Glutamatergic neuron (in vitro differentiated cells): Measurements from ENCODE around the gene MRPS27. TPM values are rescaled to one million over a fixed set of nuclear protein-coding genes. Genes with fewer than 3 reads are reported as not detected.
A peak's percentile ranks its signal among the peaks of the same experiment; 100 is the strongest.

Source experiments
- DNase-seq: peaks from one replicate; pipeline ENCODE4 v3.0.0; 2022
- H3K27ac Mint-ChIP-seq: one replicate; pipeline ENCODE4 v1.8.0; 2020; ENCODE audit warnings: mild to moderate bottlenecking, mixed read lengths, inconsistent platforms; ENCODE audit not compliant: unreplicated experiment
- H3K27me3 Mint-ChIP-seq: one replicate; pipeline ENCODE4 v1.8.0; 2020; ENCODE audit warnings: mild to moderate bottlenecking, moderate library complexity, mixed read lengths, inconsistent platforms; ENCODE audit not compliant: unreplicated experiment
- H3K36me3 Mint-ChIP-seq: one replicate; pipeline ENCODE4 v1.8.0; 2020; ENCODE audit warnings: mild to moderate bottlenecking, mixed read lengths, inconsistent platforms; ENCODE audit not compliant: unreplicated experiment
- H3K4me1 Mint-ChIP-seq: one replicate; pipeline ENCODE4 v1.8.0; 2020; ENCODE audit warnings: mild to moderate bottlenecking, low read depth, mixed read lengths, inconsistent platforms; ENCODE audit not compliant: unreplicated experiment
- H3K4me3 Mint-ChIP-seq: one replicate; pipeline ENCODE4 v1.8.0; 2020; ENCODE audit warnings: mild to moderate bottlenecking, mixed read lengths, inconsistent platforms; ENCODE audit not compliant: unreplicated experiment
- H3K9me3 Mint-ChIP-seq: one replicate; pipeline ENCODE4 v1.8.0; 2020; ENCODE audit warnings: mild to moderate bottlenecking, moderate library complexity, mixed read lengths, inconsistent platforms; ENCODE audit not compliant: unreplicated experiment
- total RNA-seq: library from RNA; stranded (reverse); fragmentation: NEBNext Ultra II Directional; extraction: Animal tissue kit (Norgen Biotek cat#: 25700); gene quantifications from one replicate; pipeline ENCODE4 v1.2.1, GENCODE V29; 2021; ENCODE audit not compliant: unreplicated experiment
- TF ChIP-seq, protein P1 (sequence below): fragments of 200-600 bp; sonication (generic); IDR thresholded peaks from one replicate; pipeline ENCODE4 v1.5.0; 2021; ENCODE audit not compliant: partially characterized antibody, unreplicated experiment

Gene MRPS27
- total RNA-seq, 1 donor from 2014 or later, result 30.1 TPM

DNA sequence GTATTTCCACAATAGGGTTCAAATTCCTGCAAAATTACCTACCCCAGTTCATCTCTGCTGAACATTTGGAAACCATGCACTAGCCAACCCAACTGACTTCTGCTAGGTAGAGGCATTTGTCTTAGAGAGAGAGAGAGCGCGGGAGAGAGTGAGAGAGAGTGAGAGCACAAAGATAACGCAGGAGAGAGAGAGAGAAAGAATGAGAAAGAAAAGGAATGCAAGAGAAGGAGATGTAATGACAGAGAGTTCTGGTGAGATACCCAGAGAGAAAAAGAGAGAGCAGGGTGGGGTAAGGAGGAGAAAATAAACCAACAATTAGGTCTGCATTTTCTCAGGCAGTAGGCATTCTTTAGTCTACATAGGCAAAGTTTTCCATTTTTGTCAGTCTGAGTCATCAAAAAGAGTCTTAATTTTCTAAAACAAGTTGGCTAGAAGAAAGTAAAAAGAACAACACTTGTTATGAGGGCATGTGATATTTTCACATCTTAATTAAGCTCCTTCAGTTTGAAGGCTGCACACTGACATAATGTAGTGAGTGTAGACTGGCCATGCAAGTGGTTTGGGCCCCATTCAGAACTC, 114.5 kb downstream of the MRPS27 start:
- H3K9me3 Mint-ChIP-seq, result peaks cover 65% of the 10 kb centered on the region
- H3K27ac Mint-ChIP-seq, result peak overlapping the region; percentile 44
- DNase-seq, result no peak
- TF ChIP-seq, protein P1, sequence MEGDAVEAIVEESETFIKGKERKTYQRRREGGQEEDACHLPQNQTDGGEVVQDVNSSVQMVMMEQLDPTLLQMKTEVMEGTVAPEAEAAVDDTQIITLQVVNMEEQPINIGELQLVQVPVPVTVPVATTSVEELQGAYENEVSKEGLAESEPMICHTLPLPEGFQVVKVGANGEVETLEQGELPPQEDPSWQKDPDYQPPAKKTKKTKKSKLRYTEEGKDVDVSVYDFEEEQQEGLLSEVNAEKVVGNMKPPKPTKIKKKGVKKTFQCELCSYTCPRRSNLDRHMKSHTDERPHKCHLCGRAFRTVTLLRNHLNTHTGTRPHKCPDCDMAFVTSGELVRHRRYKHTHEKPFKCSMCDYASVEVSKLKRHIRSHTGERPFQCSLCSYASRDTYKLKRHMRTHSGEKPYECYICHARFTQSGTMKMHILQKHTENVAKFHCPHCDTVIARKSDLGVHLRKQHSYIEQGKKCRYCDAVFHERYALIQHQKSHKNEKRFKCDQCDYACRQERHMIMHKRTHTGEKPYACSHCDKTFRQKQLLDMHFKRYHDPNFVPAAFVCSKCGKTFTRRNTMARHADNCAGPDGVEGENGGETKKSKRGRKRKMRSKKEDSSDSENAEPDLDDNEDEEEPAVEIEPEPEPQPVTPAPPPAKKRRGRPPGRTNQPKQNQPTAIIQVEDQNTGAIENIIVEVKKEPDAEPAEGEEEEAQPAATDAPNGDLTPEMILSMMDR, result no peak
- peaks cover 55% of the 10 kb centered on the region for H3K4me1 Mint-ChIP-seq
- peak overlapping the region; percentile 47 for H3K4me3 Mint-ChIP-seq
- peaks cover 11% of the 10 kb centered on the region for H3K36me3 Mint-ChIP-seq
- H3K27me3 Mint-ChIP-seq, result peaks cover 36% of the 10 kb centered on the region

DNA sequence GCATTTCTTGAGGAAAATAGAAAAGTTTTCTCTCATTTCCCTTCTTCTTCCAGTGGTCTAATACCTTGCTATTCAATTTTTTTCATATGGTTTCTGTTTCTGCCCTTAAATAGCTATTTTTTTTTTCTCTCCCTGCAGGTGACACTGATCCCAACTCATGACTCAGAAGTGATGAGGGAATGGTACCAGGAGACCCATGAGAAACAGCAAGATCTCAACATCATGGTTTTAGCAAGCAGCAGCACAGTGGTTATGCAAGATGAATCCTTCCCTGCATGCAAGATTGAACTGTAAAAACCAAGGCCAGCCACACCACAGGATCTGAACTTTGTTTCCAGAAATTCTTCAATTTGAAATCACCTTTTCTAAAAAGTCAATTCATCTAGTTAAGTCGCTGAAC, 115.1 kb downstream of the MRPS27 start:
- Mint-ChIP-seq H3K27me3 (peaks cover 33% of the 10 kb centered on the region), H3K4me1 (peaks cover 53% of the 10 kb centered on the region), H3K4me3 (no peak overlapping the region), H3K27ac (no peak overlapping the region), H3K9me3 (peaks cover 65% of the 10 kb centered on the region), H3K36me3 (peaks cover 15% of the 10 kb centered on the region)
- no peak for DNase-seq
- TF ChIP-seq, protein P1, result no peak

DNA sequence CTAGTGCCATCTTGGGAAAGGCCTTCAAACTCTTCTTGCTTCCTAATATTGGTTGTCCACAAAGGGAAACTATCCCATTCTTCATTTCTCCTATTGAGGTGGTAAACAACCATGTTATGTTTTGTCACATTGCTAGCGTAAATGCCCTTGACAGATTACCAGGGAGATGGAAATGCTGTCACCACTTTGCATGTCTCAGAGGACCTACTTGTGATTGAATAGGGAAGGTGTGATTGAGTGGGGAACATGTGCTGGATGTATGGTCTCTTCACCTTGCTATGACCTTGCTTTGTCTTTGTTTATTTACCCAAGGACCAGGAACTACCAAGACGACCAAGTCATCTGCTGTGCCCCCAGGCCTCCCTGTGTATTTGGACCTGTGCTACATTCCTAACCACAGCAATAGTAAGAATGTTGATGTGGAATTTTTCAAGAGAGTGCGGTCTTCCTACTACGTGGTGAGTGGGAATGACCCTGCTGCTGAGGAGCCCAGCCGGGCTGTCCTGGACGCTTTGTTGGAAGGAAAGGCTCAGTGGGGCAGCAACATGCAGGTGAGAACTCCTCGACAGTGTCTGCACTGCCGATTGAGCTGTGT, 116.7 kb downstream of the MRPS27 start:
- Mint-ChIP-seq H3K9me3 (peaks cover 68% of the 10 kb centered on the region), H3K4me3 (peak overlapping the region; percentile 36), H3K27ac (peak overlapping the region; percentile 75), H3K27me3 (peaks cover 41% of the 10 kb centered on the region), H3K36me3 (peaks cover 25% of the 10 kb centered on the region), H3K4me1 (peaks cover 53% of the 10 kb centered on the region)
- TF ChIP-seq, protein P1, result no peak
- no peak for DNase-seq

DNA sequence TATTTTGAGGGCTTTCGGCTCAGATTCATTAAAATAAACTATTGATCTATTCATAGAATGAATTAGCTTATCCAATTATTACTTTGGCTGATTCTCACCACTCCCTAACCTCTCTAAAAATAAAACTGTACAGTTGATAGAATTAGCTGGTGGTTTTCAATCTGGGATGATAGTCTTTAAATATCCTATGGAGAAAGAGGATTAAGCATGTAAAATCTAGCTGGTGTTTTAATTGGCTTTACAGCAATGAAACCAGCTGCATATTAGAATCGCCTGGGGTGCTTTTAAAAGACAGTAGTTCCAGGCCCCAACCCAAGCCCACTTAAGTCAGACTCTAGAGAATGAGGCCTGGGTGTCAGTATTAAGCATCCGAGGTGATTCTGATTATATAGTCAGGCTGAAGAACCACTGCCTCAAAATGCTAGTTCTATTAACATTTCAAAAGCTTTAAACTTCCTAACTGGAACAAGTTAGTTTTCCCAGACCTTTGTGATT, 117.7 kb downstream of the MRPS27 start:
- Mint-ChIP-seq H3K27me3 (peaks cover 46% of the 10 kb centered on the region), H3K4me3 (no peak overlapping the region), H3K36me3 (peaks cover 31% of the 10 kb centered on the region), H3K4me1 (peaks cover 56% of the 10 kb centered on the region), H3K27ac (no peak overlapping the region), H3K9me3 (peaks cover 70% of the 10 kb centered on the region)
- DNase-seq, result no peak
- TF ChIP-seq, protein P1, result no peak

DNA sequence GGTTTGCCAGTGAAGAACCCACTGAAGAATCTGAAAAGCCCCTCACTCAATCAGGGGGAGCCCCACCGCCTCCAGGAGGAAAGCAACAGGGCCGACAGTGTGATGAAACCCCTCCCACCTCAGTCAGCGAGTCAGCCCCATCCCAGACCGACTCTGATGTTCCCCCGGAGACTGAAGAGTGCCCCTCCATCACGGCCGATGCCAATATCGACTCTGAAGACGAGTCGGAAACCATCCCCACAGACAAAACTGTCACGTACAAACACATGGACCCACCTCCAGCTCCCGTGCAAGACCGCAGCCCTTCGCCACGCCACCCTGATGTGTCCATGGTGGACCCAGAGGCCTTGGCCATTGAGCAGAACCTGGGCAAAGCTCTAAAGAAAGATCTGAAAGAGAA, 120.4 kb downstream of the MRPS27 start:
- TF ChIP-seq, protein P1, result no peak
- H3K36me3 Mint-ChIP-seq, result peaks cover 48% of the 10 kb centered on the region
- peak overlapping the region; percentile 71 for H3K27ac Mint-ChIP-seq
- H3K27me3 Mint-ChIP-seq, result peaks cover 54% of the 10 kb centered on the region
- H3K4me3 Mint-ChIP-seq, result no peak overlapping the region
- peaks cover 80% of the 10 kb centered on the region for H3K9me3 Mint-ChIP-seq
- peaks cover 51% of the 10 kb centered on the region for H3K4me1 Mint-ChIP-seq
- DNase-seq, result no peak
